ENCODE data around the gene KY.
A peak's percentile ranks its signal among the peaks of the same experiment; 100 is the strongest.

Gene KY

DNA sequence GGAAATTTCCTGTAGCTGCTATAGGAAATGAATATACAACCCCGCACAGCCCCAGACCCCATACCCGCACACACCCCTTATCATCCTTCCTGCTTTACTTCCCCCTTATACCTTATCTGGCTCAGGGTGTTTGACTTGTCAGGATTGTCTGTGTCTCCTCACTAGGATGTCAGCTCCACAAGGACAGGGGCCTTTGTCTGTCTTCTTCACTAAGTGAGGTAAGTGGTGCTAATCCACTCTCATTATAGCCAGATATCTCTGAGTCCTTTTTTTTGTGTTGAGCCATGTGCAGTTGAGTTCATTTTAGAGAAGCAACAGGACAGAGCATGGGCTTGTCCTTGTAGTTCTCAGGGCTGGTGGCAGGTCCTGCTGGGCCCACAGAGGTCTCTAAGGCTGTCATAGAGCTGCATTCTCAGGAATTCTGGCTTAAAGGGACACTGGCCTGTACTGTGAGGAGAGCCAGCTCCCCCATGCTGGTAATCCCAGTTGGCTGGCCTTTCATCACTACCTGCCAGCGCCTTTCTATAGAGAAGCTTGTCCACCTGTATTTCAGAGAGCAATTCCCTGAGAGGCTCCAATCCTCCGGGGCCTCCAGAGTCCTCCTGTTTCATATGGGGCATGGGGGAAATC is 9.0 kb downstream of the KY start:
- TF ChIP-seq MYC (IDR thresholded peaks at IDR 0.05; ENCODE audit: low read depth, low read length) = no peak
- TF ChIP-seq, protein P1, sequence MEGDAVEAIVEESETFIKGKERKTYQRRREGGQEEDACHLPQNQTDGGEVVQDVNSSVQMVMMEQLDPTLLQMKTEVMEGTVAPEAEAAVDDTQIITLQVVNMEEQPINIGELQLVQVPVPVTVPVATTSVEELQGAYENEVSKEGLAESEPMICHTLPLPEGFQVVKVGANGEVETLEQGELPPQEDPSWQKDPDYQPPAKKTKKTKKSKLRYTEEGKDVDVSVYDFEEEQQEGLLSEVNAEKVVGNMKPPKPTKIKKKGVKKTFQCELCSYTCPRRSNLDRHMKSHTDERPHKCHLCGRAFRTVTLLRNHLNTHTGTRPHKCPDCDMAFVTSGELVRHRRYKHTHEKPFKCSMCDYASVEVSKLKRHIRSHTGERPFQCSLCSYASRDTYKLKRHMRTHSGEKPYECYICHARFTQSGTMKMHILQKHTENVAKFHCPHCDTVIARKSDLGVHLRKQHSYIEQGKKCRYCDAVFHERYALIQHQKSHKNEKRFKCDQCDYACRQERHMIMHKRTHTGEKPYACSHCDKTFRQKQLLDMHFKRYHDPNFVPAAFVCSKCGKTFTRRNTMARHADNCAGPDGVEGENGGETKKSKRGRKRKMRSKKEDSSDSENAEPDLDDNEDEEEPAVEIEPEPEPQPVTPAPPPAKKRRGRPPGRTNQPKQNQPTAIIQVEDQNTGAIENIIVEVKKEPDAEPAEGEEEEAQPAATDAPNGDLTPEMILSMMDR (IDR thresholded peaks at IDR 0.05; ENCODE audit: low read depth, low read length) = no peak
- TF ChIP-seq, protein P2, sequence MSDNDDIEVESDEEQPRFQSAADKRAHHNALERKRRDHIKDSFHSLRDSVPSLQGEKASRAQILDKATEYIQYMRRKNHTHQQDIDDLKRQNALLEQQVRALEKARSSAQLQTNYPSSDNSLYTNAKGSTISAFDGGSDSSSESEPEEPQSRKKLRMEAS (IDR thresholded peaks at IDR 0.05; ENCODE audit: low read depth, low read length) = no peak
- H3K4me3 ChIP-seq (ENCODE audit: low read depth, low read length) = no peak overlapping the region
- DNase-seq (ENCODE audit: low read depth) = no peak

DNA sequence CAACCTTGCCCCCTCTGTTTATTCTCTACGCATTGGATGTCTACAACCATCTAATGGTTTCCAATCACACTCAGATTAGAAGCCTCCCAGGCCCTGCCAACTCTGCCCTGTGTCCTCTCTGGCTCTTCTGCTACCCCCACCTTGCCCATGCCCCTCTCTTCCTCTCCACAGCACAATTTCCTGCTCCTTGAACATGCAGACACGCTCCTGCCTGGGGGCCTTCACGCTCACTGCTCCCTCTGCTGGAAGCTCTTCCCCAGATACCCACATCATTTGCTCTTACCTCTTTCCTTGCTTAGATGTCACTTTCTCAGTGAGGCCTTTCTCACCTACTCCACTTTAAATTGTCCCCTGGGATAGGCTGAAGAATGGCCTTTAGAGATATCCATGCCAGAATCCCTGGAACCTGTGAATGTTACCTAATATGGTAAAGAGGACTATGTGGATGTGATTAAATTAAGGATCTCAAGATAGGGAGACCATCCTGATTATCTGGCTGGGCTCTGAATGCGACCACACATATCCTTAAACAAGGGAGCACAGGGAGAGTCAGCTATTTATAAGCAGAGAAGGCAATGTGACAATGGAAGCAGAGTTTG is 9.9 kb downstream of the KY start:
- DNase-seq (ENCODE audit: low read depth) = peak; percentile 76
- H3K4me3 ChIP-seq (ENCODE audit: low read depth, low read length) = no peak overlapping the region
- TF ChIP-seq, protein P1 (IDR thresholded peaks at IDR 0.05; ENCODE audit: low read depth, low read length) = peak; percentile 82
- TF ChIP-seq MYC (IDR thresholded peaks at IDR 0.05; ENCODE audit: low read depth, low read length) (peak; percentile 70; the same call in 1 of the 2 replicates), POLR2A (IDR thresholded peaks at IDR 0.05; ENCODE audit: extremely low read depth, insufficient read length) (no peak)
- TF ChIP-seq, protein P2 (IDR thresholded peaks at IDR 0.05; ENCODE audit: low read depth, low read length) = peak; percentile 64

DNA sequence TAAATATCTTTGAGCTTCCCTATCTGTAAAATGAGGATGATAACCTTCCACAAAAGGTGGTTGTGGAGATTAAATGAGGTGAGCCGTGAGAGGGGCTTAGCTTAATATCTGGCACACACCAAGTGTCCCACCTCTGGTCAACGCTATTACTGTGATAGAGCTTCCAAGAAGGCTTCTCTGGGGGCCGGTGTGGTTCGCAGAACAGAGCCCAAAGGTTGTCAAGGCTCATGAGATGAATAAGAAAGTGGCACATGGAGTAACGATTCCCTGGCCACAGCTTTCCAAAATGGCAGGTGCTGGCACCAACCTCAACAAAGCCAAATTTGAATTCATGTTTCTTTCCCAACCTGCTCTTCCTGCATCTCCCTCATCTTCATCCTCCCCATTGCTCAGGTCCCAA is 10.4 kb downstream of the KY start:
- TF ChIP-seq, protein P1 (IDR thresholded peaks at IDR 0.05; ENCODE audit: low read depth, low read length) = no peak
- TF ChIP-seq MYC (IDR thresholded peaks at IDR 0.05; ENCODE audit: low read depth, low read length) (no peak), POLR2A (IDR thresholded peaks at IDR 0.05; ENCODE audit: extremely low read depth, insufficient read length) (no peak)
- TF ChIP-seq, protein P2 (IDR thresholded peaks at IDR 0.05; ENCODE audit: low read depth, low read length) = no peak
- no peak for DNase-seq (ENCODE audit: low read depth)
- no peak overlapping the region for H3K4me3 ChIP-seq (ENCODE audit: low read depth, low read length)

DNA sequence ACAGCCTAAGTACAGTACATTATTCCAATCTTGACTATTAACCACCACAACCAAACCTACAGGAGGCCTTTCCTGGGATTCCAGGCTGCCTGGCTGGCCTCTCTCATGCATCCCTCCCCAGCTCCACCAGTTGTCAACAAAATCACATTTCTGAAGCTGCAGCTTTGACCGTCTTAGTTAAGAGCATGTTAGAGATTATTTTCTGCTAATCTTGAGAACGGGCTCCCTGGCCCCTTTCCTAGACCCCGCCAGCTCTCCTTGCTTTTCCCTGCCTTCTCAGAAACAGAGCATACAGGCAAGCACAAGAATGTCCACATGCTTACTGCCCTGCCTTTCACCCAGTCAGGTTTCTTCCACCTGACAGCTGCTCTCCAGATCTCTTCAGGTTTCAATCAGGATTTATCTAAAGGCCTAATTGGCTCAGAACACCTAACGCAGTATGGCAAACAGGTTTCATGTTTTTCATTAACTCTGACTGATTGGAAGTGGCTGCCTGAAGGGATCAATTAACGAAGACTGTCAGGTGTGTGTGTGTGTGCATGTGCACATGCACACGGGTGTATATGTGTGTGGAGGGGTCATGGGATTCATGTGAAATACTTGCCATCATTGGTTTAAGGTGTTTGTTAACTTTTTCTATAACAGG is 12.3 kb downstream of the KY start:
- no peak for DNase-seq (ENCODE audit: low read depth)
- TF ChIP-seq POLR2A (IDR thresholded peaks at IDR 0.05; ENCODE audit: extremely low read depth, insufficient read length) = no peak
- no peak overlapping the region for H3K4me3 ChIP-seq (ENCODE audit: low read depth, low read length)

DNA sequence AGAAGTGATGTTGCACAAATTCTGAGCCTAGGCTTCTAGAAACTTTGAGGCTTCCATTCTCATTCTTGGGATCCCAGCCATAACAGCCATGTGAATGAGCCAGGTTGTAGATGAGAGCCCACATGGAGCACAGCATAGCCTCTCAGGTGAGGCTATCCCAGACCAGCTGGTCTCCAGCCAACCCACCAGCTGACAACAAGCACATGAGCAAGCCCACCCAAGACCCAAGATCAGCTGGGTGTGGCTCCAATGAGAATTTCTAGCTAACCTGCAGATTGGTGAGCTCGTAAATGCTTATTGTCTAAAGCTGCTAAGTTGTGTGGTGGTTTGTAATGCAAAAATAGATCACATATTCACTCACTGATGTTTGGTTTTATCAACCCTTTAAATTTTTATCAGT is 14.4 kb downstream of the KY start:
- no peak overlapping the region for H3K4me3 ChIP-seq (ENCODE audit: low read depth, low read length)
- TF ChIP-seq, protein P2 (IDR thresholded peaks at IDR 0.05; ENCODE audit: low read depth, low read length) = no peak
- TF ChIP-seq, protein P1 (IDR thresholded peaks at IDR 0.05; ENCODE audit: low read depth, low read length) = no peak
- TF ChIP-seq POLR2A (IDR thresholded peaks at IDR 0.05; ENCODE audit: extremely low read depth, insufficient read length) (no peak), MYC (IDR thresholded peaks at IDR 0.05; ENCODE audit: low read depth, low read length) (no peak)
- no peak for DNase-seq (ENCODE audit: low read depth)

DNA sequence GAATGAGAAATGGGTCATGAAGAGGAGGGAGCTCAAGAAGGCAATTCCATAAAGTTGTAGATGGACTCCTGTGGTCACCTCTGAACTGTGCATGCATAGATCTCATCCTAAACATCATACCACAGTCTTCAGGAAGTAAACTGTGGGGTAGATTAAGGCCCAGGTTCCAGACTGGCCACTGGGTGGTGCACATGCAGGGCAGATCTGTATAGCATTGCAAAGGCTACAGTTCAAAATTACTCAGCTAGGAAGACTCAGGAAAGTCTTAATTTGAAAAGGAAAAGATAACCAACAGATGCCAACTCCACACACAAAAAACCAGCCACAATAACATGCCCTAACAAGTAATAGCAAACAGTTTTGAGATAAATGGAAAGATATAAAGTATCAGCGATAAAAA is 20.3 kb downstream of the KY start:
- no peak for TF ChIP-seq MYC (IDR thresholded peaks at IDR 0.05; ENCODE audit: low read depth, low read length)
- TF ChIP-seq, protein P1 (IDR thresholded peaks at IDR 0.05; ENCODE audit: low read depth, low read length) = peak; percentile 55
- TF ChIP-seq, protein P2 (IDR thresholded peaks at IDR 0.05; ENCODE audit: low read depth, low read length) = no peak
- H3K4me3 ChIP-seq (ENCODE audit: low read depth, low read length) = no peak overlapping the region
- DNase-seq (ENCODE audit: low read depth) = peak; percentile 40
